Measurements from ENCODE around the gene AMN. TPM values are rescaled to one million over a fixed set of nuclear protein-coding genes. Genes with fewer than 3 reads are reported as not detected.

Gene AMN
- polyA plus RNA-seq, 1 donor from 2014 or later = 0.15 TPM

GRCh38 chr14:102948698-102949061 lies 26.2 kb downstream of the AMN start:
- no peak overlapping the region for H3K4me2 ChIP-seq (ENCODE audit: low read length)
- H3K9me2 ChIP-seq (ENCODE audit: insufficient read depth, low read length) = no peaks in the 10 kb centered on the region
- no peaks in the 10 kb centered on the region for H4K20me1 ChIP-seq (ENCODE audit: insufficient read depth)
- TF ChIP-seq EP300 (conservative IDR thresholded peaks at IDR 0.05; ENCODE audit: poor library complexity, severe bottlenecking) (no peak), EZH2 (IDR thresholded peaks at IDR 0.05; ENCODE audit: borderline replicate concordance, insufficient read depth, low read length, poor library complexity, severe bottlenecking) (no peak), SMC3 (conservative IDR thresholded peaks at IDR 0.05; ENCODE audit: poor library complexity) (no peak), TAF1 (IDR thresholded peaks at IDR 0.05; ENCODE audit: low read depth) (no peak)
- H3K79me2 ChIP-seq (replicated peaks; ENCODE audit: insufficient read depth, low read length) = no peaks in the 10 kb centered on the region
- peaks cover 5% of the 10 kb centered on the region for H3K36me3 ChIP-seq (ENCODE audit: insufficient read depth, low read length)
- no peak overlapping the region for H3K9ac ChIP-seq (ENCODE audit: low read length)
- H3K27me3 ChIP-seq (ENCODE audit: insufficient read depth, low read depth, low read length) = no peaks in the 10 kb centered on the region
- no peak overlapping the region for H3K4me3 ChIP-seq (ENCODE audit: low read length)
- H3K9me3 ChIP-seq (ENCODE audit: low read length) = no peaks in the 10 kb centered on the region
- no peak overlapping the region for H3K27ac ChIP-seq (ENCODE audit: low read length)
- H3F3A ChIP-seq (ENCODE audit: insufficient read depth, low read length, poor library complexity, severe bottlenecking) = no peaks in the 10 kb centered on the region
- no peak overlapping the region for H2AFZ ChIP-seq (ENCODE audit: low read depth, low read length)

DNA sequence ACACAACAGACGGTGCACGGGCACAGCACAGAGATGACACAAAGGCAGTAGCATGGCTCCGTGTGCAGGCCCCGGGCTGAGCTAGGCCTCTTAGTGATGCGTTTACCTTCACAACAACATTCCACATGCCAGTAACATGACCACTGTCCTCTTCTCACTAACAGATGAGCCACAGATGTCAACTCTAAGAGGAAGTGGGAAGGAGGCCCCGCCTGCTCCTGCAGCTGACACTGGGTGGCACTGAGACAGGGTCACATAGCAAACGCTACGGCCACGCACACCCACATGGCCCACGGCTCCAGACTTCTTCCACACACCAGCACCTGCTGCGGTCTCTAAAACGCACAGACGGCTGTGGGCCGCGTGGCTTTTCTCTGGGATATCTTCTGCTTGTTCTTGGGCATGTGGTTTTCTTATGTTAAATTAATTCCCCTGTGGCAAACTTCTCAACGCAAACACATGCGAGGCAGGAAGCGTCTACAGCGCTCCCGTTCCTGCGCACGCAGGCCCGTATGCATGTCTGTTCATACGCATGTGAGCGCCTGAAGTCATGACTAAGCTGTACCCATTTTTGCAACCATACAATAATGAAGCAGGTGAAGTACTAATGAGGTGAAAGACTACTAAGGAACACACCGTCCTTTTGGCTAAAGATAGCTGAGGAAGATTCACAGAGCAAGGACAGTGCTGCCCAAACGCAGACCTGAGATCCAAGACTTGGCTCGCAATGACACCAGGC lies 26.8 kb downstream of the AMN start:
- H3K36me3 ChIP-seq (ENCODE audit: insufficient read depth, low read length) = peaks cover 5% of the 10 kb centered on the region
- no peaks in the 10 kb centered on the region for H3K9me2 ChIP-seq (ENCODE audit: insufficient read depth, low read length)
- H2AFZ ChIP-seq (ENCODE audit: low read depth, low read length) = no peak overlapping the region
- no peaks in the 10 kb centered on the region for H3K79me2 ChIP-seq (replicated peaks; ENCODE audit: insufficient read depth, low read length)
- no peak overlapping the region for H3K9ac ChIP-seq (ENCODE audit: low read length)
- no peaks in the 10 kb centered on the region for H4K20me1 ChIP-seq (ENCODE audit: insufficient read depth)
- no peak overlapping the region for H3K4me2 ChIP-seq (ENCODE audit: low read length)
- H3K4me3 ChIP-seq (ENCODE audit: low read length) = no peak overlapping the region
- TF ChIP-seq MXI1 (conservative IDR thresholded peaks at IDR 0.05; ENCODE audit: poor library complexity, severe bottlenecking) = no peak
- TF ChIP-seq EZH2 (IDR thresholded peaks at IDR 0.05; ENCODE audit: borderline replicate concordance, insufficient read depth, low read length, poor library complexity, severe bottlenecking) = no peak
- TF ChIP-seq TAF1 (IDR thresholded peaks at IDR 0.05; ENCODE audit: low read depth) = no peak
- TF ChIP-seq, protein P1, sequence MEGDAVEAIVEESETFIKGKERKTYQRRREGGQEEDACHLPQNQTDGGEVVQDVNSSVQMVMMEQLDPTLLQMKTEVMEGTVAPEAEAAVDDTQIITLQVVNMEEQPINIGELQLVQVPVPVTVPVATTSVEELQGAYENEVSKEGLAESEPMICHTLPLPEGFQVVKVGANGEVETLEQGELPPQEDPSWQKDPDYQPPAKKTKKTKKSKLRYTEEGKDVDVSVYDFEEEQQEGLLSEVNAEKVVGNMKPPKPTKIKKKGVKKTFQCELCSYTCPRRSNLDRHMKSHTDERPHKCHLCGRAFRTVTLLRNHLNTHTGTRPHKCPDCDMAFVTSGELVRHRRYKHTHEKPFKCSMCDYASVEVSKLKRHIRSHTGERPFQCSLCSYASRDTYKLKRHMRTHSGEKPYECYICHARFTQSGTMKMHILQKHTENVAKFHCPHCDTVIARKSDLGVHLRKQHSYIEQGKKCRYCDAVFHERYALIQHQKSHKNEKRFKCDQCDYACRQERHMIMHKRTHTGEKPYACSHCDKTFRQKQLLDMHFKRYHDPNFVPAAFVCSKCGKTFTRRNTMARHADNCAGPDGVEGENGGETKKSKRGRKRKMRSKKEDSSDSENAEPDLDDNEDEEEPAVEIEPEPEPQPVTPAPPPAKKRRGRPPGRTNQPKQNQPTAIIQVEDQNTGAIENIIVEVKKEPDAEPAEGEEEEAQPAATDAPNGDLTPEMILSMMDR (IDR thresholded peaks at IDR 0.05; ENCODE audit: poor library complexity, severe bottlenecking) = no peak
- no peak for TF ChIP-seq POLR2AphosphoS5 (IDR thresholded peaks at IDR 0.05)
- TF ChIP-seq EP300 (conservative IDR thresholded peaks at IDR 0.05; ENCODE audit: poor library complexity, severe bottlenecking) = no peak
- no peak for TF ChIP-seq RAD21 (conservative IDR thresholded peaks at IDR 0.05)
- TF ChIP-seq REST (IDR thresholded peaks at IDR 0.05; ENCODE audit: borderline replicate concordance) = no peak
- TF ChIP-seq SMC3 (conservative IDR thresholded peaks at IDR 0.05; ENCODE audit: poor library complexity) = no peak
- no peaks in the 10 kb centered on the region for H3K27me3 ChIP-seq (ENCODE audit: insufficient read depth, low read depth, low read length)
- no peak overlapping the region for H3K27ac ChIP-seq (ENCODE audit: low read length)
- H3F3A ChIP-seq (ENCODE audit: insufficient read depth, low read length, poor library complexity, severe bottlenecking) = no peaks in the 10 kb centered on the region
- H3K9me3 ChIP-seq (ENCODE audit: low read length) = no peaks in the 10 kb centered on the region
